Amygdala (tissue), 56 donors: ENCODE data around the gene NCAN.
"Not testable (repeated sequence)": the region's sequence is repeated elsewhere in the genome, so short reads cannot be mapped to it uniquely, and the experiment has no call there.

Experiments used
- DNase-seq, 56 donors: peaks; one replicate each; lab custom pipeline; 2025; lab: John Stamatoyannopoulos, UW

NCAN gene

DNA sequence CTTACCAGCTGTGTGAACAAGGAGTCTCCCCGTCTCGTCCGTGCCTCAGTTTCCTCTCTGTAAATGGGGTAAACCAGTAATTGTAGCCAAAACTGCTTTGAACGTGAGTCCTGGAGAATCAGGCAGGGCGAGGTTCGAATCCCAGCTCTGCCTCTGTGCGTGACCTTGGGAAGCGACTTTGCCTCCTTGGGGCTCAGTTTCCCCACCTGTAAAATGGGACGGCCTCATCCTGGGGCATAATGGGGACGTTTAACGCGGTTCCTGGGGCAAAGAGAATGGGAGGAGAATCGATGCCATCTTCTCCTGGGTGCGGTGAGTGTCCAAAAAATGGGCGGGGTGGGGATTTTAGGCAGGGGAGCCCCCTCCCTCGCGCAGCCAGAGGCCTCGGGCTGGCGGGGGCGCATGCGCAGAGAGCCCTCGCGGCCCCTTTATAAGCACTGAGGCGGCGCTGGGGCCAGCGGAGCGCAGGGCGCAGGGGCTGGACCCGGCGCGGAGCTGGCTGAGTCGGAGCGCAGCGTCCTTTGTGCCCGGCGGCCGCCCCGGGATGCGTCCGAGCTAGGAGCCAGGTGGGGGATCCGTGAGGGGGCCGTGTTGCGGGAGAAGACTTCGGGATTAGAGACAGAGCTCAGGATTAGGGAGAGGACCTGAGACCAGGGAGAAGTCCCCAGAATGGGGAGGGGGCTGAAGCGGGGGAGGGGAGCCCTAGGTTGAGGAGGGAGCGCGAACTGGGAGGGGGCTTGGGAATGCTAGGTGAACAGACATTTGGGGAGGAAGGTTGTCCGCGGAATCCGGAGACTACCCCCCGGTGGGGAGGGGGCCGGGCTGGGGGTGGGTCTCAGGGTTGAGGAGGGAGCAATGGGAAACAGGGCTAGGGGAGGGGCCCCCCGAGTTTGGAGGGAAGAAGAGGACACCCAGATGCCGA is at the start of gene NCAN:
NCAN (plus strand) TSS at position 460 of the 922 bp plus-strand sequence. CDS start 4,996 bp downstream, outside the sequence.
- peak in 25 of 56 donors; percentile 5 to 61 (median 23) for DNase-seq

DNA sequence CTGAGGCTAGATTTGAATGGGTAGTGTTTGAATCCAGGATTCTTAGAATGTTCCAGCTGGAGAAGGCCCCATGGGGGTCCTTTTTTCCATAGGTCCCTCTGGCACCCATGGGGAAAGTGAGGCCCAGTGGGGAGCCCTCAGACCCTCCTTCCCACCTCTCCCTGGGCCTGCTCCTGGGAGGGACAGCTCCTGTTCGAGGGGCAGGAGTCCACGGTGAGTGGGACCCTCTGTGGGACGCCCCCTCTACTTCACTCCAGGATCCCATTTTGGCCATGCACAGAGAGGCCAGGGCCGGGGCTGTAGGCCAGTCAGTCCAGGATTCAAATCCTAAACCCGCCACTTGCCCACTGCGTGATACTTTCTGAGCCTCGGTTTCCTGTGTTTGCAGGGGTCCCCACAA is 49.3 kb upstream of the NCAN start:
- DNase-seq = no peak

DNA sequence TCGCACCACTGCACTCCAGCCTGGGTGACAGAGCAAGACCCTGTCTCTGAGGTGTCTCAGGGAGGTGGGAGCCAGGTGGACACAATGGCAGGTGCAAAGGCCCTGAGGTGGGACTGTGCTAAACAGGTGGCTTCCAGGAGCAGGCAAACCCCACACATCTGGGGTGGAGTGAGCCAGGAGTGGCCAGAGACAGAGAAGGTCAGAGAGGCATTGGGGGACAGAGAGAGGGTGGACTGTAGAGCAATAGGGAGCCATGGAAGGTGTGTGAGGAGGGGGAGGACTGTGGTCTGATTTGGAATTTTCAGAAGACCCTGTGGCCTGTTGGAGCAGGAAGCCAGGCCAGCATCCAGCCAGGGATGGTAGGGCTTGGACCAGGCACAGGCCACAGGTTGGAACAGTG is 46.4 kb upstream of the NCAN start:
- DNase-seq = no peak

DNA sequence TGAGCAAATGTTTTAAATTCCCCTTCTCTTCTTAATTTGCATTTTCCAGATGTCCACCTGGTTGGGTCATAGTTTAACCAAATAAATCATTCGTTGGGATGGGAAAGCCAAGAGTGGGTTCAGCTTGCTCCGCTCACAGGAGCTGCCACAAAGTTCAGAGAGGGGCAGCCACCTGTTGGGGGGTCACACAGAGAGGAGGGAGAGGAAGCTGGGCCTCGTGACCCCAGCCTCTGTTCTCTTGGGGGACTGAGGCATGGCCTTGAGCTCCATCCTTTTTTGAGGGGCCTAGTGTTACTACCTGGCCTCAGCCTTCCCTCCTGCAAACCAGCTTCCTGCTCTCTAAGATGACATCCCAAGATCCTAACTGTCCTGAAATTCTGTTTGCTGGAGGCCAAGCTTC is 44.1 kb upstream of the NCAN start:
- DNase-seq = no peak

DNA sequence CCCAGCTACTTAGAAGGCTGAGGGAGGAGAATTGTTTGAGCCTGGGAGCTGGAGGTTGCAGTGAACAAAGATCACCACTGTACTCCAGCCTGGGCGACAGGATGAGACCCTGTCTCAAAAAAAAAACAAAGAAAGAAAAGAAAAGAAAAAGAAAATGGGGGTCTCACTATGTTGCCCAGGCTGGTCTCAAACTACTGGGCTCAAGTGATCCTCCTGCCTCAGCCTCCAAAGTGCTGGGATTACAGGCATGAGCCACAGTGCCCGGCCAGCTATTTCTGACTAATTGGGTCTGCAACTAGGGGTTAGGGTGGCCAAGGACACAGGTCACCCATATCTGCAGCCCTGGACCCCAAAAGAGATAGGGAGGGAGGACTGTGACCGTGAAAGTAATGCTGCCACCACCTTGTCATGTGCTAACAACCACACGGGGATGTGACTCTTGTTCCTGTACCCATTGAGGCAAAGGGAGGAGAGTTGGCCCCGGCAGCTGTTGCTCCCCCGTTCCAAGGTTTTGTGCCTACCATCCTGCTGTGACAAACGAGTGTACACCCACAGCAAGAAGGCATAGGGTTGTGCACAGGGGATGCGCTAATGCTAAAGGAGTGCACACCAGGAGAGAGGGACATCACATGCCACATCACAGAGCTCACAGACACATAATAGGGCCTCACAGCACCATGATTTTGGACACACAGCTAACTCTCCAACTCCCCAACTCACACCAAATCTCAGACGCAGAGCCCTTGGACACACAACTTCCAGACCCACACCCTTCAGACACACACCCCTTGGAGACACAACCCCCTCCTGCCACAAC is 42.3 kb upstream of the NCAN start:
- no peak for DNase-seq

DNA sequence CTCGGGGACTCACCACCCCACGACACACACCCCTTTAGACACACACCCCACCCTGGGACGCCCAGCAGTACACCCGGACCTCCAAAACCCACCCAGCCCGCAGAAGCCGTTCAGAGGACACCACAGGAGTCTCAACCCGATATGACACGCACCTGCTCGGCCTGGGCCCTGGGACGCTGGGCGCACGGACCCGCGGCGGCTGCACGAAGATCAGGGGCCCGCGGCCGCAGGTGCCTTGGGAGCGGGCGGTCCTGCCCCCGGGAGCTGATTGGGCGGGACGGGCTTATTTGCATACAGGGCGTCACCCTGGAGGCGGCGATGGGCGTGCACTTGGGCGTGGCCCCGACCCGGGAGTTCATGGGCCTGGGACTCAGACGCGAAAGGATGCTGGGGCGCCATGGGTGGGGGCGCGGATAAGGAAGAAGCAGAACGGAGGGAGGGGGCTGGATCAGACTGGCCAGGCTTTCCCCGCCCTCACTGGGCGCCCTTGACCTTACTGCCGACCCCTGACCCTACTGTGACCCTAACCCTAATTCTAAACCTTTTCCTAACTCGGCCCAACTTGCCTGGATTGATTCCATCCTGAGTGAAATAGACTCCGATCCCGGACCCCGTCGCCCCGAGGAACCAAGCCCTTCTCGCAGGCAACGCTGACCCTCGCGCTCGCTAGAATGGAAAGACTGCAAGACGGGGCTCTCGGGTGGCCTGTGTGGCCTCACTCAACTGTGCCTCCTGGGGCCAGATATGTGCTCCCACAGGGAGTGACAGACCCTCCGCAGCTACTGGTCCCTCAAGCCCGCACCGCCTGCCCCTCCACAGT is 41.5 kb upstream of the NCAN start, which contains the start of gene MEF2B:
MEF2B (minus strand) TSS at position 211 of the 820 bp plus-strand sequence. CDS start 19,528 bp downstream, outside the sequence.
- DNase-seq = peak in 36 of 56 donors; percentile 0 to 64 (median 18)

DNA sequence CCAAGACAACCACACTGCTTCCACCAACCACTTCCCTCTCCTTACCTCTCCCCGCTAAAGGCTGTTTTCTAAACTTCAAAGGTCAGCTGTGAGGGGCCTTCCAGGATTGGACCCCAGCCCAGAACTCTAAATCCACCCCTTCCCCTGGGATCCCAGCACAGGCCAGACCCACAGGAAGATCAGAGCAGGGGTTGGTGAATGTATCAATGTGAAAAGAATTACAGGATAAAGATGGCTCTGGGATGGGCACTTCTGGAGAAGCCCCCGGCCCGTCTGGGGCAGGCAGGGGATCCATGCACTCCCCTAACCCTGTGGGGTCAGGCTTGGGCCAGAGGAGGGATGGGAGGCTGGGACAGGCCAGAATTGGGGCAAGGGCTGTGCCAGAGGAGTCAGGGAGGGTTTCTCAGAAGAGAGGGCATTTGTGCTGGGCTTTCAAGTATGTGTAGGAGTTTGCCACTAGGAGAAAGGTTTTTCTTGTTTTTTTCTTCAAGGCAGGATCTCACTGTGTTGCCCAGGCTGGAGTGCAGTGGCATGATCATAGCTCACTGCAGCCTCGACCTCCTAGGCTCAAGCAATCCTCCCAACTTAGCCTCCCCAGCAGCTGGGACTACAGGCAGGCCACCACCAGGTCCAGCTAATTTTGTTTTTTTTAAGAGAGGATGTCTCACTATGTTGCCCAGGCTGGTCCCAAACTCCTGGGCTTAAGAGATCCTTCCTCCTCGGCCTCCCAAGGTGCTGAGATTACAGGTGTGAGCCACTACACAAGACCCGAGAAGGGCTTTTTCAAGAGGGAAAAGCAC is 40.7 kb upstream of the NCAN start:
- no peak for DNase-seq

DNA sequence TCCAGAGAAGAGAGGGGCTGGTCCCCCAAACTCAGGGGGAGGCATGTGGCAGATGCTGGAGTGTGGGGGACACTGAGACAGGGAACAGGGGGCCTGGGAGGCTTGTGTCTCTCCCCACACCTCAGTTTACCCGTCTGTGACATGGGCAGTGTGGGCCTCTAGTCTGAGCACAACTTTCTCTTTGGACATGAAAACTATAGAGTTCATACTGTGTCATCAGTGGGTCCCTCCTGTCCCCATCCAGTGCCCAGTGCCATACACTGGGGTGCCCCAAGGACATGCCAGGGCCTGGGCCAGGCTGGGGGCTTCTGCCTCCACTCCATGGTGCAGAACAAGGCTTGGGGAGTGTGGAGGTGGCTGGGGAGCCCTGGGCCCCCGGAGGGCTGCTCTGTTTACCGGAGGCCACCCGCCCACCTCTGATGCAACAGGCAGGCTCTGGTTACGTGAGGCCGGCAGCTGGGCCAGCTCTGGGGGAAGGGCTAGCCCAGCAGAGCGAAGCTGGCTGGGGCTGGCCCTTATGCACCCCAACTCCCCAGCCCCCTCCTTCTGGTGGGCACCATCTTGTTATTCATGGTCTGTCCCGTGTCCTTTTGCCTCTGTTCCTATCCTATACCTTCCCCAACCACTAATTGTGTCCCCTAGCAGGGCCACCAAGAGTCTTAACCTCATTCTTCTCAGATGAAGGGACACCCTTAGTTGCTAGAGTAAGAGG is 39.8 kb upstream of the NCAN start:
- no peak for DNase-seq

DNA sequence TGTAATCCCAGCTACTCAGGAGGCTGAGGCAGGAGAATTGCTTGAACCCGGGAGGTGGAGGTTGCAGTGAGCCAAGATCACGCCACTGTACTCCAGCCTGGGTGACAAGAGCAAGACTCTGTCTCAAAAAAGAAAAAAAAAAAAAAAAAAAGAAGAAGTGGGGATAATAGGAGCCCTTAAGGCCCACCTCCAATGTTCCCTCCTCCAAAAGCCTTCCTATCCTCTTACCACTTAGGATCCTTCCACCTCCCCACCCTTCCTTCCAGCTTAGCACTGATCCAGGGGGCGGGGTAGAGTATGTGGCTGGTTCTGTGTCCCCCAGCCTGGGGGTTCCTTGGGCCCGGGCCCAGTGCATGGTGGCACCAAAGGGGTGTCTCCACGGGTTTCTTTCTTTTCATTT is 38.5 kb upstream of the NCAN start:
- not testable (repeated sequence) for DNase-seq

DNA sequence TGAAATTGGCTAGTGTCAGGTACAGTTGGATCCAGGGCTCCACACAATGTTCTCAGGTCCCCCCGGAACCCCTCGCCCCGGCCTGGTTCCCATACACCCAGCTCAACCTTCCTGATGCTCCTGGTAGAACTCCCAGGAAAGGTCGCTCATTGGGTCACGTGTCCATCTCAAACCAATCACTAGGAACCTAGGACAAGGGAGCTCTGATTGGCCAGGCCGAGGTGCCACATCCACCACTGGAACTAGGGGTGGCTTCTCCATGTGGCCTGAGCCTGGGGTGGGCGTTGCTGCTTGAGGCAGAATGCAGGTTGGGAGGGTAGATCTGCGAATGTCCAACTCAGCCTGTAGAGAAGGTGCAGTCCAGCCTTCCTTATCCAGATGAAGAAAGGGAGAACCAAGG is 34.8 kb upstream of the NCAN start:
- DNase-seq = peak in 1 of 56 donors; percentile 13

DNA sequence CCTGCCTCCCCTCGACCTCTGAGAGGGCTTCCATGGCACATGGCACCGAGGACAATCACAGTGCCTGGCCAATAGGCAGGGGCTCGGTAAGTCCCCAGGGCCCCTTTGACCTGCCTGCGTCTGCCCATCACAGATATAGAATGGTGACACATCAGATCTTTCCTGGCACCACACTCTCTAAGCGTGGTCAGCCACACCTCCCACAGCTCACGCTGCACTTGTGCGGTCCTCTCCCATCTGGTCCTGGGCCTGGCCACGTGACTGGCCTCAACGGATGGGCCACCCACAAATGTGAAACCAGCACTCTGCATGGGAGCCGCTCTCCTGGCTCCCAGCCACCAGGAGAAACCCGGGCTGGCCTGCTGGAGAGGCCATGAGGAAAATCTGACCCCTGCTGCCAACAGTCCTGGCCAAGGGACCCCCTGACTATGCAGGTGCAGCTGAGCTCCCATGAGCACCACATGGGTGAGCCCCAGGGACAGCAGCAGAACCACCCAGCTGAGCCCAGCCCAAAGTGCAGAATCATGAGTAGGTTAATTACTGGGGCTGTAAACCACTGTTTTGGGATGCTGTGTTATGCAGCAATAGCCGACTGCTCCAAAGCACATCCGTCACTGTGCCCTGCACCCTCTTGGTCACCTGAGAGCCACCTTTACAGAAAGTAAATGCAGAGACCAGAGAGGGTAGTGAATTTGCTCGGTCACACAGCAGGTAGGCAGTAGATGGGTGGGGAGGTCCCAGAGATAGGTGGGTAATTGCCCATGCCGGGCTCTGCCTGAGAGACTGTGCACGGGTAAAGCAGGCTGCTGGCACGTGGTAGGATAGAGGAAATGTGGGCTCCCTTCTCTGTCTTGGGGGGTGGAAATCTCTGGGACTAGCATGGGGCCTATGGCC is 32.0 kb upstream of the NCAN start:
- DNase-seq = no peak

DNA sequence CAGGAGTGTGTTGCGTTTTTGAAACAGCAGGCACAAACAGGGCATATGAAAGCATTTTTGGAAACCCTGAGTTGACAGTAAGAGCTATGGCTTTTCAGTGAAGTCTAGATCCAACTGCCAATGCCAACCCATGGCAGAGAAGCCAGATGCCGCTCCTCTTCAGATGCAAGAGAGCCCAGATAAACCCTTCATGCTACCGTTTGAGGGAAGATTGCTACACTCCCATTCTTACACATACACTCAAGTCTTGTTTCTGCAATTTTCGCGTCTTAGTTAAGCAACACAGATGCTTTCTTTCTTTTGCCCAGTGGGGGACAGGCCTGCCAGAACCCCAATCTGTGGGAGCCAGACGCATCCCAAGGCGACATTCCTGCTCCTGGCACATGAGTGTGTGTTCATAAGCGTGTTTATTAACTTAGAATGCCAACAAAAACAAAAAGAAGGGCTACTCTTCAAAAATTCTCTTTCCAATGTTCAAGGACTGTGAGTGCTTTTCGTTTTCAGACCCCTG is 30.2 kb upstream of the NCAN start:
- DNase-seq = no peak

DNA sequence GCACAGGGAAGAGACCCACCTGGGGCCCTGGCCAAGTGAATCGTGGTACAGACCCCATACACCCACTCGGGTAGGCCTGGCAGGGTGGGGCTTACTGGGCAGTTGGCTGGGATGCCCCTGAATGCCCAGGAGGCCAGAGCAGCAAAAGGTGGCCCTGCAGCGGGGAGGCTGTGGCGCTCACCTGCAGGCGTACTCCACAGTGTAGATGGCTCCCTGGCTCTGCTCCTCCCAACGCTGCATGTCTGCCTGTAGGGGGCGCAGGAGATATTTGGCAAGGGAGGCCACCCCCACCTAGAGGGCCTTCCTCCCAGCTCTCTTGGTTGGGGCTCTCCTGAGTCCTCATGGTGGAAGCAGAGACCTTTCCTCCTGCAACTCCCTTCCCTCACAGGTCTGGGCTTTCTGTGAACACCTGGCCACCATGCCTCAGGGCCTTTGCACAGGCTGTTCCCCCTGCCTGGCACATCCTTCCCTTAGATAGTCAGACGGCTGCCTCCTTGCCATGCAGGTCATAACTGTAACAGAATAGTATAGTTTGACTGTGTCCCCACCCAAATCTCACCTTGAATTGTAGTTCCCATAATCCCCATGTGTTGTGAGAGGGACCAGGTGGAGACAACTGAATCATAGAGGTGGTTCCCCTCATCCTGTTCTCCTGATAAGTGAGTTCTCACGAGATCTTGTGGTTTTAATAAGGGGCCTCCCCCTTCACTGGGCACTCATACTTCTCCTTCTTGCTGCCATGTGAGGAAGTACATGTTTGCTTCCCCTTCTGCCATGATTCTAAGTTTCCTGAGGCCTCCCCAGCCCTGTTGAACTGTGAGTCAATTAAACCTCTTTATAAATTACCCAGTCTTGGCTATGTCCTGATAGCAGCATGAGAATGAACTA is 25.7 kb upstream of the NCAN start:
- DNase-seq = peak in 6 of 56 donors; percentile 3 to 8 (median 4)

DNA sequence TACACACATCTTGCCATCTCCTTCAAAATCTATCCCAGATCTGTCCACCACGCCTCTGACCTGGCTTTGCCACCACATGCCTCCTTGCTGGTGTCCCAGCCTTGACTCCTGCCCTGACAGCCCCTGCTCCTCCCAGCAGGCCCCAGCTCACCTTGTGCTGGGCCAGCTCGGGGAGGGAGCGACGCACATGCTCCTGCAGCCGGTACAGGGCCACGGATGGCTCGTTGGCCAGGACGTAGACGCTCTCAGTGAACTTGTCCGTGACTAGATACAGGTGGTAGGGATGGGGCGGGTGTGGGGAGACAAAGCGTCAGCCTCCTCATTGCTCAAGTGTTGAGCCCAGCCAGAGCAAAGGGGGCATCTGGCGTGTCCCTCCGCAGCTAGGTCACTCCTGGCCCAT is 25.0 kb upstream of the NCAN start:
- no peak for DNase-seq

DNA sequence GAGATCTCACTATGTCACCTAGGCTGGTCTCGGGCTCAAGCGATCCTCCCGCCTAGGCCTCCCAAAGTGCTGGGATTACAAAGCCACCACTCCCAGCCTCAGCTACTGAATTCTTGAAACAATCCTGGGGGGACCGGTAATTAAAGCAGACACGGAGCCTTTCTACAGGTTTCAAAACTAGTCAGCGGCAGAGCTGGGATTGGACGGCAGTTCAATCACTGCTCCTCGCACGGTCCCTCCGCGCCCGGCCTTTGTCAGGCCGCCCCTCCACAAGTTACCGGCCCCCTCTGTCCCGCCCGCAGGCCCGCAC is 20.0 kb upstream of the NCAN start:
- DNase-seq = no peak

DNA sequence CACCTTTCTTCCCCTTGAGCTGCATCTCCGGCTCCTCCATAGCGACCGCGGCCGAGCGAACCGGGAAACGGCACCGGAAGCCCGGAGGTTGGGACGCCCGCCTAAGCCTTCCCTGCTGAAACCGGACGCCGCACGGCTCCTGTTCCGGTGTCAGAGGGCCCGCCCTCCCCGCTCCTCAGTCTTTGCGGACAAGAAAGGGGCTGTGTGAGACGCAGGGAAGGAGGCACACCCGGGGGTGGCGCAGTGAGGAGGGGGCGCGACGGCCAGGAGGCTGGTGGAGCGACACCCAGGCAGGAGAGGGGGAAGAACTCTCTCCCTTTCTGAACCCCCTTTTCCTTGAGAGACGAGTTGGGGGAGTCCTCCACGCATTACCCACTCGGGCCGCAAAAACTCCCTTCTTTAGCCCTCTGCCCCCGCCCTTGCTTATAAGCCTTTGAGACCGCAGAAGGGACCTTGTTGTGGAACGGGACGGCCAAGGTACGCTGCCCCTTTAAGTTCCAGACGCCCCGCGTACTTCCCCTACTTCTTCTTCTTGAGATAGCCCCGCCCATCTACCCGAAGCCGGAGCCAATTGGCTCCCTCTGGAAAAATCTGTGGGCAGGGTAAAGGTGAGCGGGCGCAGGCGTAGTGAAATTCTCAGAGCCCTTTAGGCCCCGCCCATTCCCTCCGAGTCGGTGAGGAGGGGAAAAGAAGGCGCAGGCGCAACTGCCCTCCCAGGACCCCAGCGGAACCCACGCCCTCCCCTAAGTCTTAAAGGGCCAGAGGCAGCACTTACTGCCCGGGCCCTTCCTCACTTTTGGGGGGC is 19.5 kb upstream of the NCAN start, which contains the start of the genes BORCS8 and RFXANK:
BORCS8 (minus strand) TSS at position 75 of the 805 bp plus-strand sequence; CDS start at position 40, 35 bp downstream.
RFXANK (plus strand) TSS at position 181 of the 805 bp plus-strand sequence. CDS start 1,689 bp downstream, outside the sequence.
- peak; percentile 69 to 99 (median 97) for DNase-seq
